GM12801 (cell line): ENCODE results near the gene PAX5.

Source experiments
- TF ChIP-seq, protein P1 (sequence below): IDR thresholded peaks from one replicate; pipeline ENCODE4 v1.5.1; 2011; ENCODE audit warnings: control low read depth; ENCODE audit not compliant: insufficient read length; ENCODE audit errors: extremely low read depth

PAX5 gene

GRCh38 chr9:36834736-36835135 is 199.3 kb downstream of the PAX5 start:
- TF ChIP-seq, protein P1, sequence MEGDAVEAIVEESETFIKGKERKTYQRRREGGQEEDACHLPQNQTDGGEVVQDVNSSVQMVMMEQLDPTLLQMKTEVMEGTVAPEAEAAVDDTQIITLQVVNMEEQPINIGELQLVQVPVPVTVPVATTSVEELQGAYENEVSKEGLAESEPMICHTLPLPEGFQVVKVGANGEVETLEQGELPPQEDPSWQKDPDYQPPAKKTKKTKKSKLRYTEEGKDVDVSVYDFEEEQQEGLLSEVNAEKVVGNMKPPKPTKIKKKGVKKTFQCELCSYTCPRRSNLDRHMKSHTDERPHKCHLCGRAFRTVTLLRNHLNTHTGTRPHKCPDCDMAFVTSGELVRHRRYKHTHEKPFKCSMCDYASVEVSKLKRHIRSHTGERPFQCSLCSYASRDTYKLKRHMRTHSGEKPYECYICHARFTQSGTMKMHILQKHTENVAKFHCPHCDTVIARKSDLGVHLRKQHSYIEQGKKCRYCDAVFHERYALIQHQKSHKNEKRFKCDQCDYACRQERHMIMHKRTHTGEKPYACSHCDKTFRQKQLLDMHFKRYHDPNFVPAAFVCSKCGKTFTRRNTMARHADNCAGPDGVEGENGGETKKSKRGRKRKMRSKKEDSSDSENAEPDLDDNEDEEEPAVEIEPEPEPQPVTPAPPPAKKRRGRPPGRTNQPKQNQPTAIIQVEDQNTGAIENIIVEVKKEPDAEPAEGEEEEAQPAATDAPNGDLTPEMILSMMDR = no peak

DNA sequence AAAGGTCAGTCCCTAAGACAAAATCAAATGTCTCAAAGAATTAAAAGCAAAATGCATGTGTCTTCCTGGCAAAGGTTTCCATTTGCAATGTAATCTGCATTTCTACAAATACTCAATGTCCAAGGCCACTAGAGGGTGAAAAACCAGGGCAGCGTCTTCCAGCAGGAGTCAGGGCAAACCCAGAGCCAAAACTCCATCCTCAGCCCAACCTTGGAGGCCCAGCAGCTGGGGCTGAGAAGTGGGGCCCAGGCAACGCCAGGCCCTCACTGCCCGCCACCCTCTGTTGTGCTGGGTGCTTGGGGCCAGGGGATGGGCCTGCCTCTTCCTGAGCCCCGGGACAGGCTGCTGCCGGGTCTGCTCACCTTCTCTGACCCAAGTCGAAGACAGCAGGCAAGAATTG is 200.1 kb downstream of the PAX5 start:
- TF ChIP-seq, protein P1 = no peak

- TF ChIP-seq, protein P1 = no peak
Observed at GRCh38 chr9:36832164-36832795, 201.8 kb downstream of the PAX5 start.

GRCh38 chr9:36831381-36832161 is 202.5 kb downstream of the PAX5 start:
- TF ChIP-seq, protein P1 = no peak

- TF ChIP-seq, protein P1 = no peak
Observed at GRCh38 chr9:36828611-36829013, 205.5 kb downstream of the PAX5 start.

DNA sequence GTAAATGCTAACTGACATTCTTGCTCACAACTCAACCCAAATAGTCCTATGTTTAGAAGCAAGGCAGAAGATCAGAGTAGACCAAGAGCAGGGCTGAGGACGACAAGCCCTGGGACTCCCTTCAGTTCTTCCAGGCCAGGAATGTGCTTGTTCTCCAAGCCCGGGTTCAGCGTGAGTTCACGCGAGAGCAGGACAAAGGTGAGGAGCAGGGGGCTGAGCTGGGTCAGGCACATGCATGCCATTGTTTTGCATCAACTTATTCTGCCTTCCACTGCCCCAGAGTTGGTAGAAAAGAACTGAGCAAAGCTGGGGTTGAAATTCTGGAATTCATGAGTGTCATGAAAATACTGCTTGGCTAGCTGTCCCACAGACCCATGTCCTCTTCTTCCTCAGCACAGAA is 206.5 kb downstream of the PAX5 start:
- TF ChIP-seq, protein P1 = no peak

- TF ChIP-seq, protein P1 = no peak
Observed at GRCh38 chr9:36826581-36826980, 207.5 kb downstream of the PAX5 start.
